SK-N-MC (cell line): ENCODE measurements around the gene MINDY4.

Source experiments
- EZH2 ChIP-seq: fragments of 200-600 bp; sonication (generic); IDR thresholded peaks from one replicate; pipeline ENCODE4 v1.6.1; 2017; ENCODE audit warnings: antibody characterized with exemption
- POLR2AphosphoS5 ChIP-seq: IDR thresholded peaks from 2 replicates; pipeline ENCODE4 v1.6.1; 2012; ENCODE audit warnings: mild to moderate bottlenecking, low read depth, low read length, borderline replicate concordance

DNA sequence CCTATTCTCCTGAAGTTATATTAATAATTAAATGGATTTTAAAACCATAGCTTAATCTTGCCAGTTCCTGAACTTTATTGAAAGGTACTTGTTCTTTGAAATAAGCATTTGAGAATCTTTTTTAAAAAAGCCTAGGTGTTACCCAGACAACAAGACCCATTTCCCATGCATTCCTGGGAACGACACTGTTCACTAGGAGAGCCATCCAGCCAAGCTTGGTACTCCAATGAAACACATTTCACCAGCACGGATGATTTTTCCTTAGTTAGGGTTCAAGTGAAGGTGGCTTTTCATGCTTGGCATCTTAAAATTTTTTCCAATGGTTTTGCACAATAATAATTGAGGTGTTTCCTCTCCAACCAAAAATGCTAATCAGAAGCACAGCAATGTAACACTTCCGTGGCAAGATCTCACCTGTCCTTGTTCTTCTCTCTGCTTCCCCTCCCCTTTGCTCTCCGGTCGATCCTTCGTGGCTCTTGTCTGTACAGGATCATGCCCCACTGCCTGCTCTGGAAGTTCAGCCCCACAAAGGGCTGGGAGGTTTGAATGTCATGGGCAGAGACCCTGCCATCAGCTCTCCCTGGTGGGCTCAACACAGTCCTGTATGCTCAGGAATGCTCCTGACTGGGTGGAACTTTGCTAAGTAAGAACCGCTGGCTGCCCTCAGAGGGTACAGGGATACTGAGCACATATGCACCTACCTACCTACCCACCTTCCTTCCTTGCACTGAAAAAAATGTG is 70.8 kb downstream of the MINDY4 start:
- no peak for TF ChIP-seq POLR2AphosphoS5
- TF ChIP-seq EZH2, result no peak
